ENCODE measurements around the gene ENTPD5.

- TF ChIP-seq CTCF (conservative IDR thresholded peaks at IDR 0.05; ENCODE audit: low read depth, low read length) = no peak
- TF ChIP-seq POLR2A (IDR thresholded peaks at IDR 0.05; ENCODE audit: low read depth, low read length) = no peak
- no peak for TF ChIP-seq BHLHE40 (IDR thresholded peaks at IDR 0.05; ENCODE audit: low read depth, low read length)
- no peak for TF ChIP-seq ELK1 (IDR thresholded peaks at IDR 0.05; ENCODE audit: borderline replicate concordance, low read depth, low read length)
Observed at GRCh38 chr14:74045522-74045921, 26.4 kb upstream of the ENTPD5 start.
